Mammary epithelial cell (primary cell): ENCODE results near the gene ARIH2.

Source experiments
- CTCF ChIP-seq, 2 donors: IDR thresholded peaks in 1 of 2; conservative IDR thresholded peaks in 1 of 2; 2 replicates each; pipeline ENCODE4 v1.5.1; 2011 to 2012; ENCODE audit warnings: inconsistent platforms in 2 of 2, low read length in 2 of 2, mild to moderate bottlenecking in 2 of 2, control low read depth in 1 of 2, low read depth in 1 of 2; ENCODE audit not compliant: insufficient read depth in 1 of 2; ENCODE audit errors: extremely low read depth in 1 of 2
- EZH2 ChIP-seq: IDR thresholded peaks from 2 replicates; pipeline ENCODE4 v1.6.1; 2012; ENCODE audit warnings: low read length, inconsistent platforms, borderline replicate concordance

DNA sequence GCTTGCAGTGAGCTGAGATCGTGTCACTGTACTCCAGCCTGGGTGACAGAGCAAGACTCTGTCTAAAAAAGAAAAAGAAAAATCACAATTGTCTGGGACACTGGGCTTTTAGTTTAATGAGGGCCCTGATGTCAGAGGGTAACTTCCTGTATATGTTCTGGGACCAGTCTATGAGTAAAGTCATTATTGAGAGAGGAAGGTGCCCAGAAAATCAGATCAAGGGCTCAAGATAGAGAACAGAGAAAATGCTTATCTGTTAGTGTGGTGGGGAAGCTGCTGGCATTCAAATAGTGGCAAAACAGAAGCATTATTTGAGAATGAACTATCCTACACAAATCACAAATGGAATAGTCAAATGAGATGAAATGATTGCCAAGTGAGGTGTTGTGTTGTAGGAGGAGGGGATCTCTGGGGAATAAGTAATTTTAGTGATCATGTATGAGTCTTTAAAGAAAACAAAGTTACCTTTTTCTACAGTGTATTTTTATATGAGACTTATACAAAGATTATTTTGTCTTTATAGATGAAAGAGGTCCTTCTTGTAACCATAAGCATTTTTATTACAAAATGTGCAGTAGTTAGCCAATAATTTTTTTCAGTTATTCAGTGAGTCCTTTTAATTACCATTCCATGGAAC is 13.4 kb downstream of the ARIH2 start:
- TF ChIP-seq CTCF (conservative IDR thresholded peaks at IDR 0.05 in 1 of 2, IDR thresholded peaks at IDR 0.05 in 1 of 2; ENCODE audit: extremely low read depth in 1 of 2, insufficient read depth in 1 of 2, low read depth in 1 of 2, low read length in 2 of 2) (no peak), EZH2 (no peak)
